ENCODE measurements around the gene GRK3.

DNA sequence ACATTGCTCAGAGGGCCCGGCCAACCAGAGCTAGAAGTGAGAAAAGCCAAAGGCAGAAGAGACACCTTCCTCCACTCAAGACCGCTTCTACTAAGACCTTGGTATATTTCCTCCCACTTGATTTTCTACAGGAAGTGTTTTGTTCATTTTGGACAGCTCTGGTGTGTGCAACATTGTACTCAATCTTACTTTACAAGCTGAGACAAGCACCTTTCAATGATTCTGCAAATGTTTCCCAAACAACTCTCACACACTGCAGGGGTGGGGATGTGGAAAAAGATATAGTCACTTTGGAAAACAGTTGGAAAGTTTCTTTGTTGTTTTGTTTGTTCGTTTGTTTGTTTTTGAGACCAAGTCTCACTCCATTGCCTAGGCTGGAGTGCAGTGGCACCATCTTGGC lies 193.2 kb downstream of the GRK3 start:
- no peak for TF ChIP-seq POLR2A (IDR thresholded peaks at IDR 0.05)
- TF ChIP-seq, protein P1, sequence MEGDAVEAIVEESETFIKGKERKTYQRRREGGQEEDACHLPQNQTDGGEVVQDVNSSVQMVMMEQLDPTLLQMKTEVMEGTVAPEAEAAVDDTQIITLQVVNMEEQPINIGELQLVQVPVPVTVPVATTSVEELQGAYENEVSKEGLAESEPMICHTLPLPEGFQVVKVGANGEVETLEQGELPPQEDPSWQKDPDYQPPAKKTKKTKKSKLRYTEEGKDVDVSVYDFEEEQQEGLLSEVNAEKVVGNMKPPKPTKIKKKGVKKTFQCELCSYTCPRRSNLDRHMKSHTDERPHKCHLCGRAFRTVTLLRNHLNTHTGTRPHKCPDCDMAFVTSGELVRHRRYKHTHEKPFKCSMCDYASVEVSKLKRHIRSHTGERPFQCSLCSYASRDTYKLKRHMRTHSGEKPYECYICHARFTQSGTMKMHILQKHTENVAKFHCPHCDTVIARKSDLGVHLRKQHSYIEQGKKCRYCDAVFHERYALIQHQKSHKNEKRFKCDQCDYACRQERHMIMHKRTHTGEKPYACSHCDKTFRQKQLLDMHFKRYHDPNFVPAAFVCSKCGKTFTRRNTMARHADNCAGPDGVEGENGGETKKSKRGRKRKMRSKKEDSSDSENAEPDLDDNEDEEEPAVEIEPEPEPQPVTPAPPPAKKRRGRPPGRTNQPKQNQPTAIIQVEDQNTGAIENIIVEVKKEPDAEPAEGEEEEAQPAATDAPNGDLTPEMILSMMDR (IDR thresholded peaks at IDR 0.05): no peak
